RPMI7951 (cell line): ENCODE results near the gene ARHGEF28. TPM values are rescaled to one million over a fixed set of nuclear protein-coding genes. Genes with fewer than 3 reads are reported as not detected.
A peak's percentile ranks its signal among the peaks of the same experiment; 100 is the strongest.

ENCODE experiments used
- DNase-seq: peaks from one replicate; pipeline ENCODE4 v3.0.0-alpha.2; 2012; ENCODE audit warnings: low read depth
- total RNA-seq: library from RNA; depleted of rRNA; stranded (reverse); fragments of >200 nt; shearing (Covaris generic); gene quantifications from 2 replicates; pipeline ENCODE4 v1.2.3, GENCODE V29; 2014

The ARHGEF28 gene
- total RNA-seq, 1 experiment from 2014 or later, result 11.3 TPM

DNA sequence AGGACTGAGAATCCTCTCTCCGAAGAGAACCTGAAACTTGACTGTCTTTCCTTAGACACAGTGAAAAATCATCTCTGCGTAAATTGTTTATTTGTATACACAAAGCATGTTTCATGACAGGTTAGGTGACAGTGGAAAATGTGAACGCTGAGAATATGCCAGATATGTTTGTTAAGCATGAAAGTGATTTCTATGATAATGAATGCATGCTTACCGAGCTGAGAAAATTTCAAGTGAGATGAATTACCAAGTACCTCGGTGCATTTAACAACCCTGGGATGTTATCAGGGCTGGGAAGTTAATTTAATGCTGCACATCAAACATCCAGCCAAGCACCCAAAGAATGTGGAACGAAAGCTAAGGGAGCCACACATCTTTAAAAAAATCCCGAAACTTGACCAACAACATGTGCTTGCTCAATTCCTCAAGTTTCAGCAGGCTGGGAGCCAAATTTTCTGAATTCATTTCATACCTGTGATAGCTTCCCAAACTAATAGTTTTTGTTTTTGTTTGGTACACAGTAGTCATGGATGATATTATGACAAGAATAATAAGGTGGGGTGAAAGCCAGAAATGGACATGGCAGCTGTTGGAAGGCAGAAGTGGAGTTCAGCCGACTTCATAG lies 336.9 kb downstream of the ARHGEF28 start:
- no peak for DNase-seq

DNA sequence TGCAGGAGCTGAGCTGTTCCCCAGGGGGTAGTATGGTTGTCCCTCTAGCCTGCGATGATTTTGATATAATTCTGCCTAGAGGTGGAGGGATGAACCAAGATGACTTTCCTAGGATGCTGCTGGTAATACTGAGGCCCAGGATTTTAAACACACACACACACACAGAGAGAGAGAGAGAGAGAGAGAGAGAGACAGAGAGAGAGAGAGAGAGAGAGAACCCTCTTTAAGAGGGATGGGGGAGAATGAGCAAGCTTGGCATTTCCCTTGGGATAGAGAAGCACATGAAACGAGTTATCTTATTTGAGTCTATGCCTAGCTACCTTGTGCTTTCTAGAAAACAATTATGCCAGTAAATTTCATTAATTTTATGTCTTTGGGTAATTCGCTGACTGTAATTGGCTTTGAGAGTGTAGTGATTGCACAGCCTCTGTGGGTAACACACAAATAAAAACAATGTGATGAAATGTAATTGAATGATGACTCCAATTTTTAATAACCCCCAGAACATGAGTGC lies 338.4 kb downstream of the ARHGEF28 start:
- no peak for DNase-seq

DNA sequence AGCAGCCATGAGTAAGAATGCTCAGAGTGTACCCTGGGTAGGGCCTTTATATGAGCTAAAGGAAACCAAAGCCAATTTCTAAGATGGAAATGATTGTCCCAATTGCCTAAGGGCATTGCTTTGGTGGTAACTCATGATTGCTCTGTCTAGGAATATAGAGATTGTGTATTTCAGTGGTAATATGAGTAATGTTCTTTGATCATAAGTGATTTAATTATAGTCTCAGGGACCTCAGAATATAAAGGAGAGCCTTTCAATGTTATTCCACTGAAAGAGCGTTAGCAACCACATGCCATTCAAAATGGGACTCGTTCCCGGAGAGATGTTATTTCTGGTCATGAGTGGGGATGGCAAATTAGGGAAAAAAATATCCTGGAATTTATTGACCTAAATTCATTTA lies 340.5 kb downstream of the ARHGEF28 start:
- DNase-seq, result peak; percentile 83

DNA sequence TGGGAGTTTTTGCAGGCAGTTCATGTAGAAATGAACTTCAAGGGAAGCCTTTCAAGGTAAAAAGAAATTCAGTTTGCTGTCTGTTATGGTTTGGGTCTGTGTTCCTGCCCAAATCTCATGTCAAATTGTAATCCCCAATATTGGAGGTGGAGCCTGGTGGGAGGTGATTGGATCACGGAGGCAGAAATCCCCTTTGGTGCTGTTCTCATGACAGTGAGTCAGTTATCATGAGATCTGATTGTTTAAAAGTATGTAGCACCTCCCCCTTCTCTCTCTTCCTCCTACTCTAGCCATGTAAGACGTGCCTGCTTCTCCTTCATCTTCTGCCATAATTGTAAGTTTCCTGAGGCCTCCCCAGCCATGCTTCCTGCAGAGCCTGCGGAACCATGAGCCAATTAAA lies 341.4 kb downstream of the ARHGEF28 start:
- DNase-seq, result no peak

DNA sequence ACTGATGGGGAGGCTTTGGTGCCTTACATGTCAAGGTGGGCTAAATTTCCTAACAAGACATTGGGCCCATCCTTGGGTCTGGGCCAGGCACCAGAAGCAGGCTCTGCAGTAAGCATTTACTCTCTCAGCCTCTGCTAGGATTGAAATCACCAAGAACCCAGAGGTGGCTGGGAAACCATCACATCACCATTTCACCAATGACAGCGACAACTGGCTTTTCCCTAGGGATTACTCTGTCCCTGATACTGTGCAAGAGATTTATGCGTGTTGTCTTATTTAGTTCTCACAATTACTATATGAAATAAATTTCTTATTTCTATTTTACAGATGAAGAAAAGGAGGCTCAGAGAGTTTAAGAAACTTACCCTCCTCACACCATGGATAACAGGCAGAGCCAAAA lies 342.2 kb downstream of the ARHGEF28 start:
- DNase-seq, result no peak

DNA sequence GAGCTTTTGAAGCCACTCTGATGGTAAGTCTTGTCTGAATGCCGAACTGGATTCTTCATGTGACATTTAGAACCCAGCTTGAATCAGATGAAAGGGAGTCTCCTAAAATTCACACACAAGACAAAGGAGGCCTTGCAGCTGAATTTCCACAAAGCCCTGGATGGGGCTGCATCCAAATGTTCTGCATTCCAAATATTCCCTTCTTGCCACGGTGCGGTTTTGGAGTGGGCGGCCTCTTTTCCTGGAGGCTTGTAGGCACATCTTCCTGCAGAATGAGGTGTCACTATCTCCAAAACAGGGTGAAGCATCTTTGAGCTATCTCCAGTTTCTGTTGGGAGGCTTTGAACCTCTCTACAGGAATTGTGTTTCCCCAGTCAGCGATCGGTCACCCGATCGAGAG lies 342.7 kb downstream of the ARHGEF28 start:
- peak; percentile 72 for DNase-seq

DNA sequence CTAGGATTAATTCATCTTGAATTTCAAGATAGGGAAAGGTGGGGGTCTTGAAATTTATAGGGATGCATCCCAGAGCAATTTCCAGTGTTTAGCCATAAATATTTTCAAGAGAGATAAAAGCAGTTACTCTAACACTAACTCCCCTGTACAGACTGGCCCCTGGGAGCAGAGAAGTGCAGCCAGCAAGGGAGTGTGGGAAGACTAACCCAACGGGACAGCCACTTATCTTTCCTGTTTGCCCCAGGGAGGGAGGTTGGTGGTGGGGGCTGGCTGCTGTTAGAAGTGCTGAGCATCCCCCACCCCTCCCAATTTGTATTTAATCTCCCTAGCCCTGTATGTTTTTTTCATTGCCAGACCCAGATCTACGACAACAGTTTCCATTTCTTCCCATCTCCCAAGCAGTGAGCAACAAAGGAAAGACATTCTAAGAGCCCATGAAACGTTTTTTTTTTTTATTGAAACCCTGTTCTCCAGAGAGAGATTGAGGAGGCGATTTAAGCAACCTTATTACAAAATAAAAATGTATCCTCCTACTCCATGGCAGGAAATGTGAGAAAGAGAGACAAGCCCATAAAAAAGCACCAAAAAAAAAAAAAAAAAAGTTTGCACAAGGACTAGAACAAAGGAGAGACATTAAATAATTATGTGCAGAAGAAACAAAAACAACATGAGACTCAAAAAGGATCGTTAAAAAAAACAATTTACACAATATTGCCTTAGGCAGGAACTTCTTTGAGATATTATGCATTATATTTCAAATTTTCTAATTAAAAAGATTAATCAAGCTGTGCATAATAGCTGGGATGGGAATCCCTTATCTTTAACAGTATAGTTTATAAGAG lies 343.4 kb downstream of the ARHGEF28 start:
- no peak for DNase-seq

DNA sequence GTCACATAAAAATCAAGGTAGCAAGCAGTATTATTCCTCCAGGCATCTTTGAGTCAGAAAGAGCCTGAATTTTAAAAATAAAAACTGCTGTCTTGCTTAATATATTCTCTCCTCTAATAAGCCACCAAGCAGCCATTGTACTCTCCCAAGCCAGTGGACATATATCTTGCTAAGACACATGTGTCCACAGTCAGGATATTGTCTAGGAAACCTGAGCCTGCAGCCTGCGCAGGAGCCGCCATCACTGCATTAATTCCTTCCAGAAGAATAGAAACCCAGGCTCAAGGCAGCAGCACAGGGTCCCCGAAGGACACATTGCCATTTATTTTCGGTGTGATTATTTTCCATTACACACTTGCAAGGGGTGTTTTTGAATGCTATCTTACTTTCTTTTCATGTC lies 345.3 kb downstream of the ARHGEF28 start:
- DNase-seq, result no peak

DNA sequence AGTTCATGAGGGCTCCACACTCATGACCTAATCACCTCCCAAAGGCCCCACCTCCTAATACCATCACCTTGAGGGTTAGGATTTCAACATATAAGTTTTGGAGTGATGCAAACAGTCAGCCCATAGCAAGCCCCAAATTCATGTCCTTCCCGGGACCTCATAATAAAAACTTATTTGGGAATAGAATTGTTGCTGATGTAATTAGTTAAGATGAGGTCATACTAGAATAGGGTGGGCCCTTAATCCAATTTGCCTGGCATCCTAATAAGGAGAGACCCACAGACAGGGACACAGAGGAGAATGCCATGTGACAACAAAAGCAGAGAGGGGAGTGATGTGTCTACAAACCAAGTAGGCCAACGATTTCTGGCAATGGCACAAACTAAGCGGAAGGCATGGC lies 347.1 kb downstream of the ARHGEF28 start:
- DNase-seq, result no peak

DNA sequence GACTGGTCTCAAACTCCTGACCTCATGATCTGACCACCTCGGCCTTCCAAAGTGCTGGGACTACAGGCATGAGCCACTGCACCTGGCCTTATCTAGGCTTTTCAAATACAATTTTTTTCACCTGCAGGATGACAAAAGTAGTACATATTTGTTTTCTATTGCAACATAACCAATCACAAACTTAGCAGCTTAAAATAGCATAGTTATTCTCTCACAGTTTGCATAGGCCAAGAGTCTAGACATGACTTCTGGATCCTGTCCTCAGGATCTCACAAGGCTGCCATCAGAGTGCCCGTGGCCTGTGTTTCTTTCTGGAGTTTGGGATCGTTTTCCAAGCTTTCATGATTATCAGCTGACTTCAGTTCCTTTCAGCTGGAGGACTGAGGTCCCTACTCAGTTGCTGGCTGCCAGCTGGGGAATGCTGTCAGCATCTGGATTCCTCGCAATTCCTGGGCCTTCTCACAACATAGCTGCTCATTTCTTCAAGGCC lies 348.9 kb downstream of the ARHGEF28 start:
- no peak for DNase-seq

DNA sequence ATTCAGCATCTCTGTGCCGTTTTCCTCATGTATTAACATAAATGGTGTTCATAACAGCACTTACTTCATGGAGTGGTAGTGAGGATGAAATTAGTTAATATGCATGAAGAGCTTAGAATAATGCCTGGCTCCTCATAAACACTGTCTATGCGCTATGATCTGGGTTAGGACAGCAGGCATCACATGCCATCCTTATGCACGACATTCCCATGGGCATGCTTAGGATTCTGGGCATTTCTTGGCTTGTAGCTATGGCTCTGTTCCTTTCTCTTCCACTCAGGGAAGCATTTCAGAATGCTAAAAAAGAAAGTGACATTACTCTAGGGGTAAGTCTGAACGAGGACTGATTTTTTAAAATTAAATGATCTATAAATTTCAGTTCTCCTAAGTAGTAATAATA lies 349.8 kb downstream of the ARHGEF28 start:
- DNase-seq, result no peak

DNA sequence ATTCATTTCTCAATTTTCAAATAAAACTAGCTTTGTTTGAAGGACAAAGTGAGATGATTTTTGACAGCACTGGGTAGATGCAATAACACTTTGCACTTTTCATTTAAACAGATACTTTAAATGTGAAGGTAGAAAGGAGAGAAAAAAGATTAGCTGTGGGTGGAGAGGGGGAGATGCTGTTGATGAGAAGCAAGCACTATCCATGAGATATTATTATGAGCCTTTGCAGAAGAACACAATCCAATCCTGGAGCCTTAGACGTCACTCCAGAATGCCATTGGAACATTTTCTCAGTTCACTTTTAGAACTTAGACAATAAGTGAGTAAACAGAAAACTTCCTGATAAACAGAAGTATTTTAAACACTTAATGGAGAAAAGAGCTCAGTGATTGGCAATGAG lies 351.1 kb downstream of the ARHGEF28 start:
- no peak for DNase-seq

DNA sequence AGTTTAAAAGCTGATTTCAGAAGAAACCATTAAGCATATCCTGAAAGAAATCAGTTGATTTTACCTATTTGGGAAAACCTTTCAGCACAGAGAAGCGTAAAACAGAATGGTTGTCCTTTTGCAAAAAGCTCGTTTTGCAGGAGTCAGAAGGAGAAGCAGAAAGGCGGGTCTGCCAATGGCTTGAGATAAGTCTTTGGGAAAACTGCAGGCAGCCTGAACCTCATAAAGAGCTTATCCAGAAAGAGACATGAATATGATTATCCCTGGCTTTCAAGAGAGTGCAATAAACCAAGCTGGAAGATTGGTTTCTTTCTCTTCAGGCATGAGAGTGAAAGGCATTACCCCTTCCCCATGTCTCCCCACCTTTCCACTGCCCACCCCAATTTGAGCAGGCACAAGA lies 353.3 kb downstream of the ARHGEF28 start:
- DNase-seq, result no peak

DNA sequence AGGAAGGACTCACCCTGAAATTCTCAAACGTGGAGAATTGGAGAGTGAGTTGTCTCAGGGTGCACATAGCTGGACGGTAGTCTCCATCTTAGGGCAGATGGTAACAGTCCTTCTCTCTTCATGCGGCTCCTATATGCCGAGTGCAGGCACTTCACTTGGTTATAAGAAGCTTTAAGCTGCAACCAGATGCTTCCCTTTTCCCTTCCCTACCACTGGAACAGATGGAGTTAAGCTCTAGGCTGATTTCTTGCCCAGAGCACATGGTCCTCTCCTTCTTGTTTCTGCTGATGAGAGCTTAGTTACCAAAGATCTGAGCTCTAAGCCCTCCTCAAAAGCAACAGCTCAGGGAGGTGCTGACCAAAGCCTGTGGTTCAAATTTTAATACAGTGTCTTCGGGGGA lies 355.7 kb downstream of the ARHGEF28 start:
- no peak for DNase-seq

DNA sequence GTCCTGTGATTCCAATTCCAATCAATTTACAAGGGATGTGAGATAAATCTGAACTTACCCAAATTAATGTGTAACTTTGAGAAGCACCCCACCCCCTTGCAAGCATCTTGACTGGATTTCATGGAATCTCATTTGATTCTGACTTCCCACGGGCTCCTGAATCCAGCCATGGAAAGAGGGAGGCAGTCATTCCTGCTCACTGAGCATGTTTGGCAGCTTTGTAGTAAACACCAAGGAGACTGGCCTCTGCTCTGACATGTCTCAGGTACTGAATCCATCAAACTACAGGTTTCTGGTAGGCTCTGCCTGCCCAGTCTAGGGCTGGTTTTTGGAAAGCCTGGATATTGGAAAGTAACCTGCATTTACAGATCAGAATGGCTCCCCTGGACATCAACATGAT lies 357.6 kb downstream of the ARHGEF28 start:
- DNase-seq, result no peak

DNA sequence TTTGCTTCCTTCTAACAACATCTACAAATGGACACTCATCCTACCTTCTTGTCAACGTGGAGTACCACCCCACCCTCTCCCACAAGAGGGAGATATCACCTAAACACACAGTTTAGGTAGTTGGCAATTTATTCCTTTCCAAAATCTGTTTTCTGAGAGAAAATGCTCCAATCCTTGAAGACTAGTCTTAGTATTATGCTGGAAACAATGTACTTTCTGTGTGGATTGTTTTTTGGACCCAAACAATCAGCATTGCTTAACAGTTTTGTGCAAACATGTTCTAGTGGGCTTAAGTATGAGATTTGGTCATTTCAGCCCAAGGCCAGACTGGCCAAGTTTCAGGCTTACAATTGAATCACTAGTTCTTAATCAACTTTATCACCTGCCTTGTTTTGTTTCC lies 359.1 kb downstream of the ARHGEF28 start:
- DNase-seq, result peak; percentile 37

DNA sequence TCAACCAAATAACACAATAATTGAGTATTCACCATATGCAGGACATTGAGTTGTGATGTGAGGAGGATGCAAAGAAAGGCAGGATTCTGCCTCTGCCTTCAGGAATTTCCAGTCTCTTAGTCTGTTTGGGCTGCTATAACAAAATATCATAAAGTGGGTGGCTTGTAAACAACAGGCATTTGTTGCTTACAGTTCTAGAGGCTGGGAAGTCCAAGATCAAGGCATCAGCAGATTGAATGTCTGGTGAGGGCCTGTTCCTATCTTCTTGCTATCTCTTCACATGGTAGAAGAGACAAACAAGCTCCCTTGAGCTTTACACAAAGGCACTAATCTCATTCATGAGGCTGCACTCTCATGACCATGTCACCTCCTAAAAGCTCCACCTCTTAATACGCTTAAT lies 360.7 kb downstream of the ARHGEF28 start:
- no peak for DNase-seq

DNA sequence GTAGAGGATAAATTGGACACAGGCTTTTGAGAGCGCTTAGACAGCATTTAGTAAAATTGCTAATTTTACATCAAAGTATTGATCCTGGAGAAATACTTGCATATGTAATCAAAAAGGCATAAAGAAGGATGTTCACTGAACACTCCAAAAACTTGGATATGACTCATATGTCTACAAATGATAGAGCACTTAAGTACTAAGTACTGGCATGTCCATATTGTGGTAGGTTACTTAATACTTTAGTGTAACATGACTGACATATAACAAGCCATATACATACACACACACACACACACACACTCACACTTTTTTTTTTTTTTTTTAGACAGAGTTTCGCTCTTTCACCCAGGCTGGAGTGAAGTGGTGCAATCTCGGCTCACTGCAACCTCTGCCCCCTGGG lies 361.9 kb downstream of the ARHGEF28 start:
- no peak for DNase-seq

DNA sequence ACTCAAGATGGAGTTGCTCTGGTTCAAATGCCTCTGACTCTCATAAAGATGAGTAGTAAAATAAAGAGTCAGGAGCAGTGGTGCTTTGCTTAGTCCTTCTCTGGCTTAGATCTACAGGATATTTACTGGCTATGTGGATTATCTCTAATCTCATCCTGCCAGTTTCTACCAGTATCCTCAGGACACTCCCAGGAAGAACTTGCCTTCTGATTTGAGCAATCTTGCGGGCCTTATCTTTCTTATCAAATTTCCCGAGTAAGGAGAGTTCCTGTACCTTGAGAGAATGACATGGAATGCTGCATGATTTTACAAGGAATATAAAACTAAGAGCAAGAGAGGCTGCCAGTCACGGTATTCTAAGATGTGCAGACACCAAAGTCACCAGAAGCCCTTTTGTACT lies 364.0 kb downstream of the ARHGEF28 start:
- DNase-seq, result no peak
